ENCODE results near the gene EP400. TPM values are rescaled to one million over a fixed set of nuclear protein-coding genes. Genes with fewer than 3 reads are reported as not detected.

Gene EP400
- total RNA-seq, 1 donor: 14.5 TPM

- no peaks in the 10 kb centered on the region for H3K9me3 ChIP-seq (ENCODE audit: low read depth, low read length)
- no peaks in the 10 kb centered on the region for H3K27me3 ChIP-seq (ENCODE audit: insufficient read depth, low read length)
- H3K4me3 ChIP-seq (ENCODE audit: insufficient read depth, low read length): no peak overlapping the region
- no peak overlapping the region for H2AFZ ChIP-seq (ENCODE audit: low read length)
- H4K20me1 ChIP-seq (ENCODE audit: insufficient read depth, low read length): no peaks in the 10 kb centered on the region
- H3K36me3 ChIP-seq (ENCODE audit: insufficient read depth, low read length): peaks cover 70% of the 10 kb centered on the region
- no peaks in the 10 kb centered on the region for H3K4me1 ChIP-seq (ENCODE audit: insufficient read depth, low read length)
- peaks cover 2% of the 10 kb centered on the region for H3K79me2 ChIP-seq (ENCODE audit: insufficient read depth, low read length)
- TF ChIP-seq CTCF (IDR thresholded peaks at IDR 0.05; ENCODE audit: extremely low read depth, low read depth, low read length): no peak
- no peak overlapping the region for H3K27ac ChIP-seq (ENCODE audit: low read depth, low read length)
- DNase-seq (ENCODE audit: insufficient read length, low spot score, missing footprints): no peak
- H3K4me2 ChIP-seq (ENCODE audit: insufficient read depth, low read length): no peak overlapping the region
Measured at GRCh38 chr12:132026061-132026795, 76.5 kb downstream of the EP400 start.

- Histone ChIP-seq H3K36me3 (ENCODE audit: insufficient read depth, low read length) (peaks cover 69% of the 10 kb centered on the region), H3K4me3 (ENCODE audit: insufficient read depth, low read length) (no peak overlapping the region), H4K20me1 (ENCODE audit: insufficient read depth, low read length) (no peaks in the 10 kb centered on the region), H3K27me3 (ENCODE audit: insufficient read depth, low read length) (no peaks in the 10 kb centered on the region), H3K79me2 (ENCODE audit: insufficient read depth, low read length) (peaks cover 3% of the 10 kb centered on the region), H3K4me2 (ENCODE audit: insufficient read depth, low read length) (no peak overlapping the region), H3K27ac (ENCODE audit: low read depth, low read length) (no peak overlapping the region), H2AFZ (ENCODE audit: low read length) (no peak overlapping the region), H3K9me3 (ENCODE audit: low read depth, low read length) (no peaks in the 10 kb centered on the region), H3K4me1 (ENCODE audit: insufficient read depth, low read length) (no peaks in the 10 kb centered on the region)
- no peak for TF ChIP-seq CTCF (IDR thresholded peaks at IDR 0.05; ENCODE audit: extremely low read depth, low read depth, low read length)
- no peak for DNase-seq (ENCODE audit: insufficient read length, low spot score, missing footprints)
Measured at GRCh38 chr12:132026796-132027500, 77.2 kb downstream of the EP400 start.

- no peak overlapping the region for H3K4me3 ChIP-seq (ENCODE audit: insufficient read depth, low read length)
- no peaks in the 10 kb centered on the region for H3K4me1 ChIP-seq (ENCODE audit: insufficient read depth, low read length)
- no peaks in the 10 kb centered on the region for H3K27me3 ChIP-seq (ENCODE audit: insufficient read depth, low read length)
- H4K20me1 ChIP-seq (ENCODE audit: insufficient read depth, low read length): no peaks in the 10 kb centered on the region
- DNase-seq (ENCODE audit: insufficient read length, low spot score, missing footprints): no peak
- no peak overlapping the region for H2AFZ ChIP-seq (ENCODE audit: low read length)
- no peaks in the 10 kb centered on the region for H3K9me3 ChIP-seq (ENCODE audit: low read depth, low read length)
- H3K4me2 ChIP-seq (ENCODE audit: insufficient read depth, low read length): no peak overlapping the region
- H3K79me2 ChIP-seq (ENCODE audit: insufficient read depth, low read length): peaks cover 3% of the 10 kb centered on the region
- peaks cover 70% of the 10 kb centered on the region for H3K36me3 ChIP-seq (ENCODE audit: insufficient read depth, low read length)
- no peak for TF ChIP-seq CTCF (IDR thresholded peaks at IDR 0.05; ENCODE audit: extremely low read depth, low read depth, low read length)
- H3K27ac ChIP-seq (ENCODE audit: low read depth, low read length): no peak overlapping the region
Measured at GRCh38 chr12:132027636-132028035, 77.9 kb downstream of the EP400 start.

- no peaks in the 10 kb centered on the region for H4K20me1 ChIP-seq (ENCODE audit: insufficient read depth, low read length)
Measured at GRCh38 chr12:132028111-132028510, 78.4 kb downstream of the EP400 start.

More at GRCh38 chr12:132028111-132028510, 78.4 kb downstream of the EP400 start:
- H2AFZ ChIP-seq (ENCODE audit: low read length): no peak overlapping the region
- TF ChIP-seq CTCF (IDR thresholded peaks at IDR 0.05; ENCODE audit: extremely low read depth, low read depth, low read length): no peak
- no peaks in the 10 kb centered on the region for H3K9me3 ChIP-seq (ENCODE audit: low read depth, low read length)
- peaks cover 70% of the 10 kb centered on the region for H3K36me3 ChIP-seq (ENCODE audit: insufficient read depth, low read length)
- peaks cover 3% of the 10 kb centered on the region for H3K79me2 ChIP-seq (ENCODE audit: insufficient read depth, low read length)
- no peak for DNase-seq (ENCODE audit: insufficient read length, low spot score, missing footprints)
- H3K4me2 ChIP-seq (ENCODE audit: insufficient read depth, low read length): no peak overlapping the region
- no peaks in the 10 kb centered on the region for H3K4me1 ChIP-seq (ENCODE audit: insufficient read depth, low read length)
- H3K27ac ChIP-seq (ENCODE audit: low read depth, low read length): no peak overlapping the region
- no peaks in the 10 kb centered on the region for H3K27me3 ChIP-seq (ENCODE audit: insufficient read depth, low read length)
- H3K4me3 ChIP-seq (ENCODE audit: insufficient read depth, low read length): no peak overlapping the region
